Endothelial cell of umbilical vein (primary cell): ENCODE measurements around the gene HIRA. TPM values are rescaled to one million over a fixed set of nuclear protein-coding genes. Genes with fewer than 3 reads are reported as not detected.

Experiments used
- BruUV-seq: library from RNA; stranded (reverse); fragments of 400-500 nt; replicated peaks from 2 replicates; lab custom pipeline; 2021; lab: Mats Ljungman, UMichigan
- CTCF ChIA-PET: fragments of 300-600, 350-600 bp; sonication (Branson Sonifier 250); formaldehyde crosslinking; loops from one replicate; lab custom pipeline; 2021; ENCODE audit warnings: antibody characterized with exemption, inconsistent platforms; lab: Charles Lee
- POLR2A ChIA-PET: fragments of 300-600, 350-600 bp; sonication (Branson Sonifier 250); formaldehyde crosslinking; loops from one replicate; lab custom pipeline; 2021; ENCODE audit warnings: antibody characterized with exemption, inconsistent platforms; lab: Charles Lee
- DNase-seq: peaks from one replicate; pipeline ENCODE4 v3.0.0-alpha.2; 2011; ENCODE audit warnings: low read depth, low spot score
- FAIRE-seq: peaks from 2 replicates; lab custom pipeline; 2011; peaks lifted over from hg19 to GRCh38; lab: Jason Lieb, UNC
- H2AFZ ChIP-seq: 2 replicates; pipeline ENCODE4 v1.6.0; 2012; ENCODE audit warnings: low read depth, low read length, control low read depth, inconsistent platforms
- H3K27ac ChIP-seq: 2 replicates; pipeline ENCODE4 v1.5.1; 2011; ENCODE audit warnings: low read depth, mild to moderate bottlenecking, control low read depth, low read length, moderate library complexity; ENCODE audit not compliant: insufficient read depth
- H3K27me3 ChIP-seq, 2 experiments: 2 replicates each; pipeline versions ENCODE4 v1.6.0 to v1.6.1; 2011; ENCODE audit warnings: low read length in 2 of 2, mixed read lengths in 1 of 2; ENCODE audit not compliant: control insufficient read depth in 2 of 2, insufficient read depth in 2 of 2
- H3K36me3 ChIP-seq, 2 experiments: 2 replicates in 1 of 2; 3 replicates in 1 of 2; pipeline ENCODE4 v1.5.1; 2011; ENCODE audit warnings: low read length in 2 of 2, mild to moderate bottlenecking in 1 of 2, moderate library complexity in 1 of 2; ENCODE audit not compliant: control insufficient read depth in 2 of 2, insufficient read depth in 2 of 2; ENCODE audit errors: extremely low read depth in 1 of 2
- H3K4me1 ChIP-seq: 3 replicates; pipeline ENCODE4 v1.5.1; 2011; ENCODE audit warnings: mild to moderate bottlenecking, low read length; ENCODE audit not compliant: control insufficient read depth, insufficient read depth; ENCODE audit errors: extremely low read depth
- H3K4me2 ChIP-seq: 2 replicates; pipeline ENCODE4 v1.6.1; 2011; ENCODE audit warnings: low read length, control low read depth, mixed read lengths; ENCODE audit not compliant: insufficient read depth
- H3K4me3 ChIP-seq, 3 experiments: fragments of 200-600 bp in 1 of 3; sonication (generic), shearing (Covaris generic) in 1 of 3; replicated peaks in 1 of 3; 2 replicates each; pipeline ENCODE4 v1.5.1; 2011 to 2016; ENCODE audit warnings: control low read depth in 3 of 3, low read length in 3 of 3, mild to moderate bottlenecking in 2 of 3, inconsistent platforms in 1 of 3, low read depth in 1 of 3, moderate library complexity in 1 of 3; ENCODE audit not compliant: insufficient read depth in 1 of 3
- H3K79me2 ChIP-seq: 2 replicates; pipeline ENCODE4 v1.6.0; 2012; ENCODE audit warnings: low read length, inconsistent platforms; ENCODE audit not compliant: control insufficient read depth, insufficient read depth
- H3K9ac ChIP-seq: replicated peaks from 2 replicates; pipeline ENCODE3; 2011; ENCODE audit warnings: low read length, control low read depth; ENCODE audit not compliant: insufficient read depth; ENCODE audit errors: extremely low read depth
- H3K9me1 ChIP-seq: replicated peaks from 3 replicates; pipeline ENCODE4 v1.6.0; 2011; ENCODE audit warnings: mild to moderate bottlenecking, low read length; ENCODE audit not compliant: control insufficient read depth, insufficient read depth; ENCODE audit errors: extremely low read depth
- H3K9me3 ChIP-seq: replicated peaks from 2 replicates; pipeline ENCODE4 v1.5.1; 2012; ENCODE audit warnings: low read length, inconsistent platforms; ENCODE audit not compliant: control insufficient read depth, insufficient read depth
- H4K20me1 ChIP-seq: replicated peaks from 2 replicates; pipeline ENCODE3; 2011; ENCODE audit warnings: mild to moderate bottlenecking, low read length; ENCODE audit not compliant: control insufficient read depth, insufficient read depth; ENCODE audit errors: extremely low read depth
- EZH2 ChIP-seq: IDR thresholded peaks from 2 replicates; pipeline ENCODE4 v1.6.1; 2012; ENCODE audit warnings: borderline replicate concordance, low read depth, mild to moderate bottlenecking, moderate library complexity, low read length, inconsistent platforms; ENCODE audit not compliant: severe bottlenecking
- FOS ChIP-seq: IDR thresholded peaks from 2 replicates; pipeline ENCODE4 v1.6.1; 2011; ENCODE audit warnings: mild to moderate bottlenecking, low read length, moderate library complexity, borderline replicate concordance; ENCODE audit not compliant: insufficient read depth
- GATA2 ChIP-seq: IDR thresholded peaks from 2 replicates; pipeline ENCODE4 v1.7.0; 2011; ENCODE audit warnings: low read depth, mild to moderate bottlenecking, moderate library complexity, mixed read lengths, low read length; ENCODE audit not compliant: insufficient read length, insufficient read depth
- JUN ChIP-seq: IDR thresholded peaks from 2 replicates; pipeline ENCODE4 v1.6.1; 2011; ENCODE audit warnings: borderline replicate concordance, low read depth; ENCODE audit not compliant: insufficient read length, insufficient read depth
- MYC ChIP-seq: IDR thresholded peaks from one replicate; pipeline ENCODE4 v1.6.1; 2011; ENCODE audit warnings: mild to moderate bottlenecking, low read depth, low read length
- POLR2A ChIP-seq: IDR thresholded peaks from 2 replicates; pipeline ENCODE4 v1.6.1; 2012; ENCODE audit warnings: low read depth, mild to moderate bottlenecking, control low read depth, low read length
- POLR2AphosphoS5 ChIP-seq: IDR thresholded peaks from 2 replicates; pipeline ENCODE4 v1.6.1; 2012; ENCODE audit warnings: low read depth, mild to moderate bottlenecking, control low read depth, low read length, moderate library complexity; ENCODE audit not compliant: insufficient read depth
- dilution Hi-C: fragments of 300-500 bp; cut with MboI; formaldehyde crosslinking; loops from one replicate; pipeline ENCODE4 v1.15.0; 2019; ENCODE audit warnings: low sequenced_read_pairs; ENCODE audit not compliant: extremely low pct_ligation_motif_present
- intact Hi-C: fragments of 100-400 bp; cut with micrococcal nuclease; formaldehyde crosslinking; loops from one replicate; pipeline ENCODE4 v1.10.0; 2022
- polyA plus RNA-seq, 4 experiments: library from polyadenylated mRNA; depleted of rRNA in 3 of 4; stranded (reverse) in 3 of 4; unstranded in 1 of 4; fragments of >200 nt; gene quantifications; 2 replicates each; pipeline versions ENCODE4 v1.2.1 to v1.2.3, GENCODE V29; 2011 to 2012; ENCODE audit warnings: missing spikeins in 1 of 4
- total RNA-seq: library from RNA; stranded (reverse); gene quantifications from 2 replicates; pipeline ENCODE4 v1.2.3, GENCODE V29; 2021
- TF ChIP-seq, protein P1 (sequence below), 2 donors: IDR thresholded peaks; 1 replicate in 1 of 2; 2 replicates in 1 of 2; pipeline ENCODE4 v1.5.1; 2011; ENCODE audit warnings: low read length in 2 of 2, mild to moderate bottlenecking in 2 of 2, moderate library complexity in 2 of 2, control low read depth in 1 of 2, inconsistent platforms in 1 of 2, low read depth in 1 of 2; ENCODE audit not compliant: insufficient read depth in 1 of 2; ENCODE audit errors: extremely low read depth in 1 of 2
- TF ChIP-seq, protein P2 (sequence below): IDR thresholded peaks from 2 replicates; pipeline ENCODE4 v1.6.1; 2011; ENCODE audit not compliant: insufficient read depth, insufficient read length

HIRA gene
- total and polyA plus RNA-seq, 2 donors (not counting 3 experiments of a cell fraction or from before 2014, with no cell fraction given), result 17.3 to 27.7 TPM

DNA sequence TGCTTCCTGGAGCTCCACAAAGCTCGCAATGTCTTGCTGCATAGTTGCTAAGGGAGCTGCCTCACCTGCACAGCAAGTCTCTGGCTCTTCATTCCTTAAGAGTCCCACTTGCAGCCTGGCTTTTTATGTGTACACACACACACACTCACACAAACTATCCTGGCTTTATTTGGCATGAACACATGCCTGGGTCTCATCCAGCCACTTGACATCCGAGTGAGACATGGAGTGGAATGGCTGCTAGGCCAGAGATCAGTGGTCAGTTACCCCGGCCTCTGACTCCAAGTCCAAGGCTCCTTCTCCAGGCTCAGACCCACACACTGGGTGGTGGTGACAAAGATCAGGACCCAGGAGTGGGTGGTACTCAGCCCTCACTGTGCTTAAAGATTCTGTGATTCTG lies 102.1 kb downstream of the HIRA start:
- intact Hi-C loops (no loop called here), dilution Hi-C loops (no loop called here)
- TF ChIP-seq FOS, result no peak
- no peak for TF ChIP-seq POLR2A
- no peak for TF ChIP-seq MYC
- TF ChIP-seq GATA2, result no peak
- FAIRE-seq (no peak), DNase-seq (no peak)
- no peak overlapping the region for H3K9ac ChIP-seq
- no peaks in the 10 kb centered on the region for H3K4me1 ChIP-seq
- H3K27me3 ChIP-seq, result no peaks in the 10 kb centered on the region
- no peak overlapping the region for H3K4me3 ChIP-seq
- CTCF ChIA-PET, result no interaction called here
- peaks cover 4 to 16% of the 10 kb centered on the region in 2 experiments for H3K36me3 ChIP-seq
- H3K9me3 ChIP-seq, result no peaks in the 10 kb centered on the region
- no peak overlapping the region for H3K27ac ChIP-seq
- BruUV-seq, result no TSS peak
- H3K4me2 ChIP-seq, result no peak overlapping the region
- POLR2A ChIA-PET, result no interaction called here
- no peaks in the 10 kb centered on the region for H4K20me1 ChIP-seq
- no peak overlapping the region for H2AFZ ChIP-seq
- H3K79me2 ChIP-seq, result no peaks in the 10 kb centered on the region
- H3K9me1 ChIP-seq, result no peaks in the 10 kb centered on the region

DNA sequence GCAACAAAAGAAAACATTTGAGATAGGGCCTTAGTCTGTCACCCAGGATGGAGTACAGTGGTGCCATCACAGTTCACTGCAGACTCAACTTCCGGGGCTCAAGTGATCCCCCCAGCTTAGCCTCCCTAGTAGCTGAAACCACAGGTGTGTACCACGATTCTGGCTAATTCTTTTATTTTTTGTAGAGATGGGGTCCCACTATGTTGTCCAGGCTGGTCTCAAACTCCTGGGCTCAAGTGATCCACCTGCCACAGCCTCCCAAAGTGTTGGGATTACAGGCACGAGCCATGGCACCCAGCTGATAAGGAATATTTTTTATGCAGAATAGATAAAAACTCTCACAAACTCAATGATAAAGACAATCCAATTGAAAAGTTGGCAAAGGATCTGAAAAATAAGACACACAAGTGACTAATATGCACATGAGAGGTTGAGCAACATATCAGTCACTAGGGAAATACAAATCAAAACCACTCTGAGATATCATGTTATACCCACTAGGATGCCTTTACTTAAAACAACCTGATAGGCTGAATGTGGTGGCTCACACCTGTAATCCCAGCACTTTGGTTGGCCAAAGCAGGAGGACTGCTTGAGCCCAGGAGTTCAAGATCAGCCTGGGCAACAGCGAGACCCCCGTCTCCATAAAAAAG lies 106.1 kb downstream of the HIRA start:
- Histone ChIP-seq H3K4me3 (no peak overlapping the region), H4K20me1 (no peaks in the 10 kb centered on the region), H3K36me3 (peaks cover 0 to 5% of the 10 kb centered on the region in 2 experiments), H3K4me2 (no peak overlapping the region), H3K27me3 (no peaks in the 10 kb centered on the region), H3K4me1 (no peaks in the 10 kb centered on the region), H3K27ac (no peak overlapping the region), H3K9me3 (no peaks in the 10 kb centered on the region), H2AFZ (no peak overlapping the region), H3K79me2 (no peaks in the 10 kb centered on the region), H3K9ac (no peak overlapping the region), H3K9me1 (no peaks in the 10 kb centered on the region)
- FAIRE-seq, result no peak
- POLR2A ChIA-PET, result no interaction called here
- intact Hi-C loops (no loop called here), dilution Hi-C loops (no loop called here)
- BruUV-seq, result no TSS peak
- no peak for DNase-seq
- TF ChIP-seq POLR2AphosphoS5, result no peak
- no peak for TF ChIP-seq POLR2A
- TF ChIP-seq MYC, result no peak
- TF ChIP-seq, protein P1, sequence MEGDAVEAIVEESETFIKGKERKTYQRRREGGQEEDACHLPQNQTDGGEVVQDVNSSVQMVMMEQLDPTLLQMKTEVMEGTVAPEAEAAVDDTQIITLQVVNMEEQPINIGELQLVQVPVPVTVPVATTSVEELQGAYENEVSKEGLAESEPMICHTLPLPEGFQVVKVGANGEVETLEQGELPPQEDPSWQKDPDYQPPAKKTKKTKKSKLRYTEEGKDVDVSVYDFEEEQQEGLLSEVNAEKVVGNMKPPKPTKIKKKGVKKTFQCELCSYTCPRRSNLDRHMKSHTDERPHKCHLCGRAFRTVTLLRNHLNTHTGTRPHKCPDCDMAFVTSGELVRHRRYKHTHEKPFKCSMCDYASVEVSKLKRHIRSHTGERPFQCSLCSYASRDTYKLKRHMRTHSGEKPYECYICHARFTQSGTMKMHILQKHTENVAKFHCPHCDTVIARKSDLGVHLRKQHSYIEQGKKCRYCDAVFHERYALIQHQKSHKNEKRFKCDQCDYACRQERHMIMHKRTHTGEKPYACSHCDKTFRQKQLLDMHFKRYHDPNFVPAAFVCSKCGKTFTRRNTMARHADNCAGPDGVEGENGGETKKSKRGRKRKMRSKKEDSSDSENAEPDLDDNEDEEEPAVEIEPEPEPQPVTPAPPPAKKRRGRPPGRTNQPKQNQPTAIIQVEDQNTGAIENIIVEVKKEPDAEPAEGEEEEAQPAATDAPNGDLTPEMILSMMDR (IDR thresholded peaks at IDR 0.05; ENCODE audit: extremely low read depth in 1 of 2, insufficient read depth in 1 of 2, low read depth in 1 of 2, low read length in 2 of 2), result no peak
- no peak for TF ChIP-seq JUN
- TF ChIP-seq EZH2, result no peak
- no peak for TF ChIP-seq GATA2
- TF ChIP-seq, protein P2, sequence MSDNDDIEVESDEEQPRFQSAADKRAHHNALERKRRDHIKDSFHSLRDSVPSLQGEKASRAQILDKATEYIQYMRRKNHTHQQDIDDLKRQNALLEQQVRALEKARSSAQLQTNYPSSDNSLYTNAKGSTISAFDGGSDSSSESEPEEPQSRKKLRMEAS, result no peak
- no peak for TF ChIP-seq FOS
- CTCF ChIA-PET, result interaction anchor here (1.7 kb wide), 1 partner anchor 26 kb away, joined by 4 read pairs; no protein-coding TSS in a partner anchor
